Psoas muscle (tissue), 8 donors: ENCODE data around the gene UGDH. TPM values are rescaled to one million over a fixed set of nuclear protein-coding genes. Genes with fewer than 3 reads are reported as not detected.

Experiments
- ATAC-seq, 4 donors: fragments of 200-7000 bp; cut with Tn5 transposase; one replicate each; pipeline ENCODE4 v1.9.1; 2020; ENCODE audit warnings: moderate library complexity in 3 of 4, mild to moderate bottlenecking in 2 of 4
- DNase-seq, 2 donors: peaks; one replicate each; pipeline ENCODE4 v3.0.0-alpha.2; 2020
- H3K27ac ChIP-seq: fragments of 200-600 bp; one replicate; pipeline ENCODE4 v1.8.0; 2022
- H3K27me3 ChIP-seq, 3 donors: fragments of 200-600 bp in 1 of 3; one replicate each; pipeline versions ENCODE4 v1.6.1 to v1.8.0; 2013 to 2022; ENCODE audit warnings: low read length in 2 of 3, mild to moderate bottlenecking in 2 of 3, moderate library complexity in 1 of 3; ENCODE audit not compliant: insufficient read depth in 3 of 3
- H3K36me3 ChIP-seq, 2 donors: fragments of 200-600 bp in 1 of 2; one replicate each; pipeline versions ENCODE4 v1.6.1 to v1.8.0; 2013 to 2022; ENCODE audit warnings: low read depth in 1 of 2, mild to moderate bottlenecking in 1 of 2, moderate library complexity in 1 of 2; ENCODE audit not compliant: insufficient read depth in 1 of 2
- H3K4me1 ChIP-seq: fragments of 200-600 bp; one replicate; pipeline ENCODE4 v1.8.0; 2022
- H3K4me3 ChIP-seq: fragments of 200-600 bp; one replicate; pipeline ENCODE4 v1.8.0; 2022; ENCODE audit warnings: mild to moderate bottlenecking
- H3K9me3 ChIP-seq: fragments of 200-600 bp; one replicate; pipeline ENCODE4 v1.8.0; 2022
- CTCF ChIP-seq: fragments of 200-600 bp; IDR thresholded peaks from one replicate; pipeline ENCODE4 v1.8.0; 2022; ENCODE audit warnings: antibody characterized with exemption
- WGBS, 3 donors: extraction: QIAGEN DNeasy Blood & Tissue Kit; methylation state at CpG; one replicate each; pipeline versions ENCODE4 v1.1.6 to v1.1.7; 2013; 5-methylcytosine and 5-hydroxymethylcytosine counted together
- intact Hi-C, 2 donors: fragments of 100-400 bp; cut with DNase I; formaldehyde crosslinking; loops; one replicate each; pipeline versions ENCODE4 v1.11.0 to v1.14.2; 2022
- polyA plus RNA-seq, 3 donors: library from polyadenylated mRNA; stranded (reverse); fragments of 200-250 nt; gene quantifications; one replicate each; pipeline ENCODE4 v1.2.3, GENCODE V29; 2013
- total RNA-seq, 4 donors: library from RNA; stranded (reverse); fragmentation: NEBNext Ultra II Directional in 2 of 4; extraction: Animal tissue kit (Norgen Biotek cat#: 25700) in 2 of 4; gene quantifications; one replicate each; pipeline versions ENCODE4 v1.2.1 to v1.2.4, GENCODE V29; 2021 to 2023
- donor health status: healthy with polysubstance abuse.
- donor health status: DM: no; HTN: no; CAD: no; lungs with moderate emphysema.
- donor health status: Bipolar disorder and iron deficiency.
- donor health status: healthy.
- donor health status: DM: yes; HTN: yes; CAD: no.
- donor health status: DM: no; HTN: no; CAD: no.
- donor health status: DM: no; HTN: no; CAD: no.
- donor health status: DM: yes; HTN: yes; CAD: no.

UGDH gene
- total and polyA plus RNA-seq, 7 donors: 2.5 to 9.8 (median 7.7) TPM

- Histone ChIP-seq H3K36me3 (peaks cover 2 to 29% of the 10 kb centered on the region in 2 donors), H3K4me3 (no peak overlapping the region), H3K27ac (no peak overlapping the region), H3K4me1 (no peaks in the 10 kb centered on the region), H3K27me3 (no peaks in the 10 kb centered on the region), H3K9me3 (no peaks in the 10 kb centered on the region)
- intact Hi-C loops: no loop called here
- ATAC-seq (no peak), DNase-seq (no peak)
- WGBS, 3 donors: 88 to 94% (median 91%) methylated on average over 4 of the region's 4 CpGs
- TF ChIP-seq CTCF: no peak
These were observed 42.0 kb upstream of the UGDH start for GRCh38 chr4:39569209-39569608.

- ATAC-seq (no peak), DNase-seq (no peak)
- Histone ChIP-seq H3K27ac (no peak overlapping the region), H3K36me3 (peaks cover 2 to 29% of the 10 kb centered on the region in 2 donors), H3K9me3 (no peaks in the 10 kb centered on the region), H3K27me3 (no peaks in the 10 kb centered on the region), H3K4me3 (no peak overlapping the region), H3K4me1 (no peaks in the 10 kb centered on the region)
- 67 to 80% (median 73%) methylated on average over 3 of the region's 3 CpGs for WGBS, 3 donors
- no peak for TF ChIP-seq CTCF
- intact Hi-C loops: no loop called here
These were observed 41.6 kb upstream of the UGDH start for GRCh38 chr4:39568805-39569204.

- Histone ChIP-seq H3K9me3 (no peaks in the 10 kb centered on the region), H3K36me3 (peaks cover 2 to 16% of the 10 kb centered on the region in 2 donors), H3K4me1 (no peaks in the 10 kb centered on the region), H3K4me3 (no peak overlapping the region), H3K27ac (no peak overlapping the region), H3K27me3 (no peaks in the 10 kb centered on the region)
- ATAC-seq (no peak), DNase-seq (no peak)
- WGBS, 3 donors: 97 to 98% (median 98%) methylated on average over 6 of the region's 6 CpGs
- intact Hi-C loops: no loop called here
- TF ChIP-seq CTCF: no peak
These were observed 38.8 kb upstream of the UGDH start for GRCh38 chr4:39565878-39566600.

- H3K27me3 ChIP-seq: no peaks in the 10 kb centered on the region
- no peak for TF ChIP-seq CTCF
- DNase-seq (no peak), ATAC-seq (no peak)
- WGBS, 3 donors: 88 to 93% (median 89%) methylated on average over 6 of the region's 6 CpGs
- no peak overlapping the region for H3K4me3 ChIP-seq
- intact Hi-C loops: no loop called here
- H3K36me3 ChIP-seq: peaks cover 2 to 7% of the 10 kb centered on the region in 2 donors
- no peak overlapping the region for H3K27ac ChIP-seq
- H3K9me3 ChIP-seq: no peaks in the 10 kb centered on the region
- no peaks in the 10 kb centered on the region for H3K4me1 ChIP-seq
These were observed 36.2 kb upstream of the UGDH start for GRCh38 chr4:39563346-39563847.

GRCh38 chr4:39562792-39563191, 35.6 kb upstream of the UGDH start:
- no peaks in the 10 kb centered on the region for H3K4me1 ChIP-seq
- intact Hi-C loops: no loop called here
- no peak for DNase-seq
- H3K36me3 ChIP-seq: peaks cover 2 to 7% of the 10 kb centered on the region in 2 donors
- no peak overlapping the region for H3K27ac ChIP-seq
- no peak for ATAC-seq
- no peaks in the 10 kb centered on the region for H3K9me3 ChIP-seq
- H3K4me3 ChIP-seq: no peak overlapping the region
- WGBS, 3 donors: 93 to 95% (median 94%) methylated on average over 5 of the region's 5 CpGs
- no peak for TF ChIP-seq CTCF
- H3K27me3 ChIP-seq: no peaks in the 10 kb centered on the region
